ENCODE results near the gene FLT3.

- TF ChIP-seq, protein P1, sequence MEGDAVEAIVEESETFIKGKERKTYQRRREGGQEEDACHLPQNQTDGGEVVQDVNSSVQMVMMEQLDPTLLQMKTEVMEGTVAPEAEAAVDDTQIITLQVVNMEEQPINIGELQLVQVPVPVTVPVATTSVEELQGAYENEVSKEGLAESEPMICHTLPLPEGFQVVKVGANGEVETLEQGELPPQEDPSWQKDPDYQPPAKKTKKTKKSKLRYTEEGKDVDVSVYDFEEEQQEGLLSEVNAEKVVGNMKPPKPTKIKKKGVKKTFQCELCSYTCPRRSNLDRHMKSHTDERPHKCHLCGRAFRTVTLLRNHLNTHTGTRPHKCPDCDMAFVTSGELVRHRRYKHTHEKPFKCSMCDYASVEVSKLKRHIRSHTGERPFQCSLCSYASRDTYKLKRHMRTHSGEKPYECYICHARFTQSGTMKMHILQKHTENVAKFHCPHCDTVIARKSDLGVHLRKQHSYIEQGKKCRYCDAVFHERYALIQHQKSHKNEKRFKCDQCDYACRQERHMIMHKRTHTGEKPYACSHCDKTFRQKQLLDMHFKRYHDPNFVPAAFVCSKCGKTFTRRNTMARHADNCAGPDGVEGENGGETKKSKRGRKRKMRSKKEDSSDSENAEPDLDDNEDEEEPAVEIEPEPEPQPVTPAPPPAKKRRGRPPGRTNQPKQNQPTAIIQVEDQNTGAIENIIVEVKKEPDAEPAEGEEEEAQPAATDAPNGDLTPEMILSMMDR (IDR thresholded peaks at IDR 0.05; ENCODE audit: insufficient read depth, low read length, poor library complexity, severe bottlenecking), result peak; percentile 74
- no peak for TF ChIP-seq EZH2phosphoT487 (conservative IDR thresholded peaks at IDR 0.05; ENCODE audit: low read length)
Observed at GRCh38 chr13:27953676-27954405, 146.5 kb downstream of the FLT3 start.
